LNCAP (cell line): ENCODE results near the gene SP140L.

Experiments used
- TF ChIP-seq, protein P1 (sequence below): fragments of 450-650 bp; IDR thresholded peaks from 2 replicates; pipeline ENCODE4 v1.5.1; 2017; ENCODE audit warnings: mild to moderate bottlenecking

Gene SP140L

DNA sequence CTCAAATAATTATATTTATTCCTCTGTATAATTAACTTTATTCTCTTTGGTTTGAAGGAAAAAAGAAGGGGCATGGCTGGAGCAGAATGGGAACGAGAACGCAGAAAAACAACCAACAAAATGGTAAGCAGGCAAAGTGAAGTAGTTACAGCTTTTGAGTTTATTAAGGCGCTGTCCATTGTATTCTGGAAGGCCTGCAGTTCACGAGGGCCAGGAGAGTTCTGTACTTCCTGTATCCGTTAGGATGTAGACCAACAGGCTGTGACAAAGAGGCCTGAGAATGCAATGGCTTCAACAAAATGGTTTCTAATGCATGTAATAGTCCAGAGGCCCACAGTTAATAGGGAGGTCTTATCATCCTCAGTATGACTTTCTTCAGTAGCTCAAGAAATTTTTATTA is 56.5 kb downstream of the SP140L start:
- TF ChIP-seq, protein P1, sequence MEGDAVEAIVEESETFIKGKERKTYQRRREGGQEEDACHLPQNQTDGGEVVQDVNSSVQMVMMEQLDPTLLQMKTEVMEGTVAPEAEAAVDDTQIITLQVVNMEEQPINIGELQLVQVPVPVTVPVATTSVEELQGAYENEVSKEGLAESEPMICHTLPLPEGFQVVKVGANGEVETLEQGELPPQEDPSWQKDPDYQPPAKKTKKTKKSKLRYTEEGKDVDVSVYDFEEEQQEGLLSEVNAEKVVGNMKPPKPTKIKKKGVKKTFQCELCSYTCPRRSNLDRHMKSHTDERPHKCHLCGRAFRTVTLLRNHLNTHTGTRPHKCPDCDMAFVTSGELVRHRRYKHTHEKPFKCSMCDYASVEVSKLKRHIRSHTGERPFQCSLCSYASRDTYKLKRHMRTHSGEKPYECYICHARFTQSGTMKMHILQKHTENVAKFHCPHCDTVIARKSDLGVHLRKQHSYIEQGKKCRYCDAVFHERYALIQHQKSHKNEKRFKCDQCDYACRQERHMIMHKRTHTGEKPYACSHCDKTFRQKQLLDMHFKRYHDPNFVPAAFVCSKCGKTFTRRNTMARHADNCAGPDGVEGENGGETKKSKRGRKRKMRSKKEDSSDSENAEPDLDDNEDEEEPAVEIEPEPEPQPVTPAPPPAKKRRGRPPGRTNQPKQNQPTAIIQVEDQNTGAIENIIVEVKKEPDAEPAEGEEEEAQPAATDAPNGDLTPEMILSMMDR, result no peak

DNA sequence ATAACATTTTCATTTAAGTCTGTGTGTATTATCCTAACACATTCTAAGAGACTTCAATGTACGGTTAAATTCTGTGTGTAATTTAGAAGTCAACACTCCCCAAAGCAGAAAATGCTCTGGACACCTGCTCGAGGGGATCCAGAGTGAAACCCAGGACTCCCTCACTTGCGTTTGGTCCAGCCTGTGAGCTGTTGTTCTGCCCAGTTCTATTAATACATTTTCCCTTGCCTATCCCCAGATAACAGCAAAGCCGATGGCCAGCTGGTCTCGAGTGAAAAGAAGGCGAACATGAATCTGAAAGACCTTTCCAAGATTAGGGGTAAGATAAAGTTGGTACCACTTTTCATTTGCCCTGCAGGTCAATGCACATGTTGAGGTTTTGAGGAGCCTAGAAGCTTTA is 58.0 kb downstream of the SP140L start:
- TF ChIP-seq, protein P1, result no peak

DNA sequence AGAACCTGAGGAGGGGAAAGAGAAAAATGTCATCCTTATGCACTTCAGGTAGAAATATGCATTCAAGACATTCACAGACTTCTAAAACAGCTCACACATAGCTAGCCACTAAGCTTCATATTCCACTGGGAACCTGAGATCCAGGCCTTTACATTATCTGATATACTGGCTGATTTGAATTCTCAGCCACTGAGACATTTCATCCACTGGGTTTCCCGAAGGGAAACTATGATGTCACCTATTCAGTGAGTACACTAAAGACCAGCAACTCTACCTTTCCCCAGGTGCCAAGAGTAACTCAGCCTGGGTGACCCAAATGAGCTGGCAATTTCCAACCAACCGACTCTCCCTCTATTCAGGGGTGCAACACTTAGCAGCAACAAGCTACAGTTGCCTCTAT is 67.3 kb downstream of the SP140L start:
- TF ChIP-seq, protein P1, result no peak

DNA sequence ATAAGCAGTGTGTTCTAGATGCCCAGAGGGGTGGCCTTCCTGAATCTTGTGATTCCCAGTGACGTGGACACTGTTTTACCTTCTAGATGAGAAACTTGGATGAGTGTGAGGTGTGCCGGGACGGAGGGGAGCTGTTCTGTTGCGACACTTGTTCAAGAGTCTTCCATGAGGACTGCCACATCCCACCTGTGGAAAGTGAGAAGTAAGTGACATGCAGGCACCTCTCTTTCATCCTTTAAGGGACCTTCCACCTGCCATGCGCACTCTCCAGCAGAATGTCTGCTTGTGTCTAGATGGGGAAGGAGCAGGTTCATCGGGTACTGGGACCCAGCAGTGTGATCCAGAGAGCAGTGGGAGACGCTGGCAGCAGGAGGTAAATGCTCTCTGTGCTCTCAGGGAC is 73.0 kb downstream of the SP140L start:
- TF ChIP-seq, protein P1, result no peak

DNA sequence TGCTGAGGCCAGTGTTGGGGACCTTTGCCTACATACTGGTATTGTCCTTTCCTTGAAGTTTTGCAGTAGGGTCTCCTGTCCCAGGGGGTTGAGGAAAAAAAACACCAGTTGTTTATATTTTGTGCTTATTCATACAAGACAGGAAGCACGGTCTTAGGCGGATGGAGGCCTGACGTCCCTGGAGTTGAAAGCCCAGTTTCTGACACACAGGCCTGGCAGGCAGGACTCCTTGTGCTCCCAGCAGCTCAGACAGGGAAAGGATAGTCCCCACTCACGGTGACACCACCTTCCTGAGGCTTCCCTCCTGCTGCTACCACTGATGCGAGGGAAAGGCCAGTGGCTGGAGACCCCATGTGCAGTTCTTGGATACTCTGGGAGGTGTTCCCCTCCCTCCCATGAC is 73.5 kb downstream of the SP140L start:
- TF ChIP-seq, protein P1, result no peak

DNA sequence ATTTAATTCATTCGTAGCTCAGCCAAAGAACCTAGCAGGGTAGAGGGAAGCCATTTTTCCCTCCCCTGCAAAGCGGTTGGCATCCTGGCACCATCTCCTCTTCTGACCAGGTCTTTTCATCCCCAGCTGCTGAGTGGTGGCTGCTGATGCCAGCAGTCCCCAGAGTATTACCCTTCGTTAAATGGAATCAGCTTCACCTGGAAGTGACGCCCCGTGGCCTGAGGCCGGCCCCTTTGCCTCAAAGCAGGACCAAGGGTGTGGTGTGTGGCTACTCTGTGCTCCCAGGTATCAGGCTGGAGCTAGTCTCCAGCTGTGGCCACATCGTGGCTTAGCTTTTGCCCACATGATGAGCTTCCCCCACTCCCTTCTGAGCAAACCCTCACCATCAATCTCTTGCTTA is 76.8 kb downstream of the SP140L start:
- TF ChIP-seq, protein P1, result no peak

DNA sequence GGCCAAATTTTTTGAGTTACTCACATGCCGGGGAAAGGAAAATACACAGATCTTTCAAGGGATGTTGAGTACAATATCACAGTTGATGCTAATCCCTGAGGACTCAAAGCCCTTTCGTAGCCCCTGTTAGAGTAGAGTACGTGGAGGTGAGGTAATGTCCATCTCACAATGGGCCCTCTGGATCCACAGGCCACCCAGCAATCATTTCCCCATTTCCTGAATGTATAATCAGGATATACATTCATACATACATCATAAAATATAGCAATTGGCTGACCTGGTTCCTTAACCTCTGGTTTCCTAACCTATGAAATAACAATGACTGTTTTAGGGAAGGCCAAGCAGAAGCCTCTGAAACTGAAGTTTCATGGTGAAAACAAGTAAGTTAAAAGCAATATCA is 78.8 kb downstream of the SP140L start:
- TF ChIP-seq, protein P1, result no peak

DNA sequence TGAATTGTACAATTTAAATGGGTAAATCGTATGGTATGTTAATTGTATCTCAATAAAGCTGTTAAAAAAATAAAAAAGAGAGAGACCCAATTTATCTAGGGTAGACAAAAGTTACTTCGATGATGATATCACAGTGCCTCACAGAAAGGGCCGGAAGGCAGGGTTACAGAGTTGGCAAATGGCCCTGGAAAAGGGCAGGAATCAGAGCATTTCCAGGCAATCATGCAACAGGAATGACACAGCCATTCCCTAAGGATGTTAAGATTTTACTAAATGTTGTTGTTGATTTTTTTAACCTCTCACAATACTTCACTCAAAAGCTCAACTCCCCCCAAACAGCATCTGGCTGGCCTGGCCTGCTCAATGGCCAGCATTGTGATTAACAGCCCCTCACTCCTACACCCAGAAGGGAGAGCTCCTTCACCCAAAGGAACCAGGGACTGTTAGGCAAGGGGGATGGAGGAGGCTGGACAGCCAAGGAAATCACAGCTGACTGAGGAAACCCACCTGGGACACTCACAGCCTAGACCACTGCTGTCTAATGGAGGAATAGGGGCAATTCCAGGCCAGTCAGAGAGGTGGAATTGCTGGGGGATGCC is 81.3 kb downstream of the SP140L start:
- TF ChIP-seq, protein P1, result no peak
